ENCODE results near the gene RRP1B.
A peak's percentile ranks its signal among the peaks of the same experiment; 100 is the strongest.

Gene RRP1B

GRCh38 chr21:43728467-43729390 is 69.4 kb downstream of the RRP1B start:
- DNase-seq, result no peak

GRCh38 chr21:43731476-43731875 is 72.1 kb downstream of the RRP1B start:
- no peak for DNase-seq

GRCh38 chr21:43731891-43732711 is 72.7 kb downstream of the RRP1B start:
- DNase-seq, result no peak

- DNase-seq, result no peak
These were observed 73.7 kb downstream of the RRP1B start for GRCh38 chr21:43733060-43733459.

- no peak for DNase-seq
These were observed 74.2 kb downstream of the RRP1B start for GRCh38 chr21:43733529-43734071.

- no peak for DNase-seq
These were observed 75.0 kb downstream of the RRP1B start for GRCh38 chr21:43734131-43734927.

- no peak for DNase-seq
These were observed 75.5 kb downstream of the RRP1B start for GRCh38 chr21:43734928-43735229.

- DNase-seq, result no peak
These were observed 76.1 kb downstream of the RRP1B start for GRCh38 chr21:43735236-43736091.

GRCh38 chr21:43736224-43736883 is 77.0 kb downstream of the RRP1B start:
- no peak for DNase-seq

- no peak for DNase-seq
These were observed 78.0 kb downstream of the RRP1B start for GRCh38 chr21:43737158-43737950.

- no peak for DNase-seq
These were observed 80.5 kb downstream of the RRP1B start for GRCh38 chr21:43739621-43740435.

- DNase-seq, result peak; percentile 37
These were observed 81.3 kb downstream of the RRP1B start for GRCh38 chr21:43740497-43741156.

GRCh38 chr21:43741423-43742096 is 82.2 kb downstream of the RRP1B start:
- DNase-seq, result no peak

- DNase-seq, result no peak
These were observed 84.6 kb downstream of the RRP1B start for GRCh38 chr21:43743947-43744346.

GRCh38 chr21:43744725-43745124 is 85.4 kb downstream of the RRP1B start:
- no peak for DNase-seq
